Transverse colon (tissue), 4 donors: ENCODE data around the gene SANBR.

Experiments
- EP300 ChIP-seq: sonication (generic); formaldehyde crosslinking; IDR thresholded peaks from one replicate; pipeline ENCODE4 v1.6.1; 2017; ENCODE audit warnings: antibody characterized with exemption, low read depth
- POLR2A ChIP-seq: fragments of 450-650 bp; IDR thresholded peaks from one replicate; pipeline ENCODE4 v1.6.1; 2016; ENCODE audit warnings: antibody characterized with exemption, mild to moderate bottlenecking, moderate library complexity
- POLR2AphosphoS5 ChIP-seq, 3 donors: sonication (generic); formaldehyde crosslinking; IDR thresholded peaks; one replicate each; pipeline ENCODE4 v1.6.1; 2016; ENCODE audit warnings: antibody characterized with exemption in 3 of 3
- TF ChIP-seq, protein P1 (sequence below), 5 experiments: fragments of 200-600 bp in 3 of 5; fragments of 450-650 bp in 2 of 5; sonication (generic) in 3 of 5; IDR thresholded peaks; 1 replicate in 2 of 5; 2 replicates in 3 of 5; pipeline ENCODE4 v1.5.1; 2016 to 2017; ENCODE audit warnings: antibody characterized with exemption in 5 of 5, inconsistent platforms in 3 of 5, mild to moderate bottlenecking in 2 of 5, moderate library complexity in 1 of 5

DNA sequence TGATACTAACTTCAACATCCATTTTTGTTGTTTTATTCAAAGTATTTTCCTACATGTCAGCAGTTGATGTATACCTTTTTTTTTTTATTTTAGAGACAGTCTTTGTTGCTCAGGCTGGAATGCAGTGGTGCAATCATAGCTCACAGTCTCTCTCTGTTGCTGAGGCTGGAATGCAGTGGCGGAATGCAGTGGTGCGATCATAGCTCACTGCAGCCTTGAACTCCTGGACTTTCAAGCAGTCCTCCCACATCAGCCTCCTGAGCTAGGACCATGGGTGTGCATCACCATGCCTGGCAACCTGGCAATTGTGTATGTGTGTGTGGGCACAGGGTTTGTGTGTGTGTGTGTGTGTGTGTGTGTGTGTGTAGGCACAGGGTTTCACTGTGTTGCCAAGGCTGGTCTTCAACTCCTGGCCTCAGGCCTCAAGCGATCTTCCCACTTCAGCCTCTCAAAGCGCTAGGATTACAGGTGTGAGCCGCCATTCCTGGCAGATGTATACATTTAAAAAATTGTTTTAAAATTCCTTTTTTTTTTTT is 24.8 kb downstream of the SANBR start:
- TF ChIP-seq, protein P1, sequence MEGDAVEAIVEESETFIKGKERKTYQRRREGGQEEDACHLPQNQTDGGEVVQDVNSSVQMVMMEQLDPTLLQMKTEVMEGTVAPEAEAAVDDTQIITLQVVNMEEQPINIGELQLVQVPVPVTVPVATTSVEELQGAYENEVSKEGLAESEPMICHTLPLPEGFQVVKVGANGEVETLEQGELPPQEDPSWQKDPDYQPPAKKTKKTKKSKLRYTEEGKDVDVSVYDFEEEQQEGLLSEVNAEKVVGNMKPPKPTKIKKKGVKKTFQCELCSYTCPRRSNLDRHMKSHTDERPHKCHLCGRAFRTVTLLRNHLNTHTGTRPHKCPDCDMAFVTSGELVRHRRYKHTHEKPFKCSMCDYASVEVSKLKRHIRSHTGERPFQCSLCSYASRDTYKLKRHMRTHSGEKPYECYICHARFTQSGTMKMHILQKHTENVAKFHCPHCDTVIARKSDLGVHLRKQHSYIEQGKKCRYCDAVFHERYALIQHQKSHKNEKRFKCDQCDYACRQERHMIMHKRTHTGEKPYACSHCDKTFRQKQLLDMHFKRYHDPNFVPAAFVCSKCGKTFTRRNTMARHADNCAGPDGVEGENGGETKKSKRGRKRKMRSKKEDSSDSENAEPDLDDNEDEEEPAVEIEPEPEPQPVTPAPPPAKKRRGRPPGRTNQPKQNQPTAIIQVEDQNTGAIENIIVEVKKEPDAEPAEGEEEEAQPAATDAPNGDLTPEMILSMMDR (IDR thresholded peaks at IDR 0.05): no peak
- TF ChIP-seq POLR2AphosphoS5 (IDR thresholded peaks at IDR 0.05): no peak
- TF ChIP-seq POLR2A: no peak
- no peak for TF ChIP-seq EP300
